Cardiac fibroblast (primary cell): ENCODE results near the gene CAPN9.

Experiments used
- DNase-seq, 2 donors: peaks; one replicate each; pipeline versions ENCODE4 v3.0.0 to v3.0.0-alpha.2; 2010; ENCODE audit warnings: low read depth in 2 of 2
- H3K4me3 ChIP-seq, 2 donors: replicated peaks in 1 of 2; 1 replicate in 1 of 2; 2 replicates in 1 of 2; pipeline ENCODE4 v1.5.1; 2011; ENCODE audit warnings: low read depth in 2 of 2, low read length in 2 of 2, mild to moderate bottlenecking in 2 of 2, moderate library complexity in 1 of 2
- TF ChIP-seq, protein P1 (sequence below): IDR thresholded peaks from one replicate; pipeline ENCODE4 v1.5.1; 2011; ENCODE audit warnings: low read depth, mild to moderate bottlenecking, low read length, inconsistent platforms

The CAPN9 gene

DNA sequence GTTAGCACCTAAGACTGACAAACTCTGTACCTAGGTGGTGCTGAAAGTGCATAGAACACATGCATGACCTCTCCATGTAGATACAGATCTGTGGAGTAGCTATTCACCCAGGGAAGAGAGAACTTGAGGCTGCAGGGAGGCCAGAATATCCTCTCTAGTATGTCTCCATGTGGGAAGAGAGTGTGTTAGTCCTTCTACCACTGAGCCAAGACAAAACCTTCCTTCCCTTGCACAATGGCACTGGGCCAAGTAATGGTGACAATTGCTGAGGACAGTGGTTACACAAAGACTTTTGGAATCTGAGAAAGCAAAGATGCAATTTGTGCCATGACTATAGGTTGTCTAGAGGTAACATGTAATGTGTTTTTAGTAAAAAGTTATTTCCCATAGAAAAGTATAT is 68.8 kb downstream of the CAPN9 start:
- TF ChIP-seq, protein P1, sequence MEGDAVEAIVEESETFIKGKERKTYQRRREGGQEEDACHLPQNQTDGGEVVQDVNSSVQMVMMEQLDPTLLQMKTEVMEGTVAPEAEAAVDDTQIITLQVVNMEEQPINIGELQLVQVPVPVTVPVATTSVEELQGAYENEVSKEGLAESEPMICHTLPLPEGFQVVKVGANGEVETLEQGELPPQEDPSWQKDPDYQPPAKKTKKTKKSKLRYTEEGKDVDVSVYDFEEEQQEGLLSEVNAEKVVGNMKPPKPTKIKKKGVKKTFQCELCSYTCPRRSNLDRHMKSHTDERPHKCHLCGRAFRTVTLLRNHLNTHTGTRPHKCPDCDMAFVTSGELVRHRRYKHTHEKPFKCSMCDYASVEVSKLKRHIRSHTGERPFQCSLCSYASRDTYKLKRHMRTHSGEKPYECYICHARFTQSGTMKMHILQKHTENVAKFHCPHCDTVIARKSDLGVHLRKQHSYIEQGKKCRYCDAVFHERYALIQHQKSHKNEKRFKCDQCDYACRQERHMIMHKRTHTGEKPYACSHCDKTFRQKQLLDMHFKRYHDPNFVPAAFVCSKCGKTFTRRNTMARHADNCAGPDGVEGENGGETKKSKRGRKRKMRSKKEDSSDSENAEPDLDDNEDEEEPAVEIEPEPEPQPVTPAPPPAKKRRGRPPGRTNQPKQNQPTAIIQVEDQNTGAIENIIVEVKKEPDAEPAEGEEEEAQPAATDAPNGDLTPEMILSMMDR = no peak
- no peak overlapping the region for H3K4me3 ChIP-seq
- DNase-seq = no peak

DNA sequence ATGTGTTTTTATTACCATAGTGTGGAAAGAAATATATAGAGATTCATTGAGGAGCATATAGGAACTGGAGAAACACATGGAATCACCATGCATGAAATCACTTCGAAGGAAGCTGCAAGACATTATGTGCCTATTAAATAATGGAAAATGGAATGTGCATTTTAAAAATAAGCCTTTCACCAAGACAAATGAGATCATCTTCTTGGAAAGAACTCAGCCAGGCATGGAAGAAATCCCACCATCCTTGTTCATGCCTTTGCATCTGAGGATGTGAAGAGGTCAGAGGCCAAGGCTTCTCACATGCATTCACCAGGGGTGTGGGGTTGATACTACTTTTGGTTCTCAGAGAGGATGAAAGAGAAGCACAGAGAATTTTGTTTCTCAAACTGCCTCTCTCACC is 71.2 kb downstream of the CAPN9 start:
- TF ChIP-seq, protein P1 = no peak
- no peak overlapping the region for H3K4me3 ChIP-seq
- DNase-seq = no peak

DNA sequence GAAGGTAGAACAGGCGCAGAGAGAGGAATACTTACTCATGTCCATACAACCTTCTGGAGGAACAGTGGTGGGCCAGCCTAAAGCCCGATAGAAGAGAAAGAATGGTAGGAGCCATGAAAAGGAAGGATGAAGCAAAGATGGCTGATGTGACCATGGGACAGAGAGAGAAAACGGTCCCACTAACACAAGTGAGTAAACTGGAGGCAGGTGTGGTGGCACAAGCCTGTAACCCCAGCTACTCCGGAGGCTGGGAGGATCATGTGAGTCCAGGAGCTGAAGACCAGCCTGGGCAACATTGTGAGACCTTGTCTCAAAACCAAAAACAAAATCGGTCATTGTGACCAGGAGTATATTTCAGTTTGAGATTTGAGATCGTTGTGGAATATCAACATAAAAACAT is 71.7 kb downstream of the CAPN9 start:
- TF ChIP-seq, protein P1 = no peak

GRCh38 chr1:230819976-230820375 is 72.8 kb downstream of the CAPN9 start:
- no peak overlapping the region for H3K4me3 ChIP-seq
- no peak for DNase-seq
- TF ChIP-seq, protein P1 = no peak

More for the DNA sequence above, 71.7 kb downstream of the CAPN9 start:
- H3K4me3 ChIP-seq = no peak overlapping the region
- no peak for DNase-seq

DNA sequence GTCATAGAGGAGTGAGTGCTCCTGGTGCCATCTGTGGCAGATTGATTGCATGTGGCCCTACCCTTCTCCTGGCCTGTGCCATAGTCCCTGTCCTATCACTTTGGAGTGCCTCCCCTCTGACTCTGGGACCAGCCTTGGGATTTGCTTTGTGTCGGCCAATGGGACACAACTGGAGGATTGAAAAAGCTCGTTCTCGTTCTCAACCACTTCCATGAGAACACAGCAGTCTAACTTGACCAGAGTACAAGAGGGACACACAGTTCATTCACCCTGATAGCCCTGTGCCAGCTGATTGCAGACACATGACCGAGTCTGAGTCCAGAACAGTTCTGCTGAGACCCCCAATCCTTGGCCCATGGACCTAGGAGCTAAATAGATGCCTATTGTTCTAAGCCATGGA is 73.4 kb downstream of the CAPN9 start:
- TF ChIP-seq, protein P1 = no peak
- no peak for DNase-seq
- no peak overlapping the region for H3K4me3 ChIP-seq

DNA sequence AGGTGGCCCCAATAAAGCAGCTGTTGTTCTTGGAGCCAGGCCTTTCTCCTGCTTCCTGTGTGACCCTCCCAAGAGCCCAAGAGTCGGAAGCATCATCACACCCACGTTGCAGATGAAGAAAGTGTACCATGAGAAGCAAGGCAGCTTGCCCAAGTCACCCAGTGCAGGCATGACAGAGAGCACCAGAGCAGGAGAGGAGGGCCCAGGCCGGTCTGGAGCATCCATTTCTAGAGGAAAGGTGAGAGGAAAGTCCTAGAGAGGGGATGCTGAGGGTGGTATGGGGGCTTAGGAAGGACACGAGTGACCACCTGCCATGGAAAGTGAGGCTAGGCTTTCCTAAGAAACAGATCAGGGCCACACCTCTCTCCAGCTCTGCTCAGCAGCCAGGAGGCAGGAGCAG is 74.2 kb downstream of the CAPN9 start:
- no peak overlapping the region for H3K4me3 ChIP-seq
- TF ChIP-seq, protein P1 = no peak
- no peak for DNase-seq

GRCh38 chr1:230822092-230822581 is 74.9 kb downstream of the CAPN9 start:
- H3K4me3 ChIP-seq = no peak overlapping the region
- no peak for DNase-seq
- TF ChIP-seq, protein P1 = no peak
